Adrenal gland (tissue), 5 donors: Measurements from ENCODE around the gene NEU2.
"Not testable (repeated sequence)": the region's sequence is repeated elsewhere in the genome, so short reads cannot be mapped to it uniquely, and the experiment has no call there.

Experiments
- CTCF ChIP-seq, 6 experiments: fragments of 450-650 bp in 4 of 6; fragments of 200-600 bp in 2 of 6; sonication (generic) in 1 of 6; IDR thresholded peaks; 1 replicate in 5 of 6; 2 replicates in 1 of 6; pipeline versions ENCODE4 v1.5.1 to v1.8.0; 2016 to 2021; ENCODE audit warnings: antibody characterized with exemption in 6 of 6, mild to moderate bottlenecking in 2 of 6, moderate library complexity in 1 of 6
- POLR2A ChIP-seq, 2 donors: fragments of 450-650 bp; IDR thresholded peaks; one replicate each; pipeline ENCODE4 v1.6.1; 2017; ENCODE audit warnings: antibody characterized with exemption in 2 of 2, mild to moderate bottlenecking in 2 of 2, moderate library complexity in 1 of 2
- donor health status: DM: no; HTN: no; CAD: no.

DNA sequence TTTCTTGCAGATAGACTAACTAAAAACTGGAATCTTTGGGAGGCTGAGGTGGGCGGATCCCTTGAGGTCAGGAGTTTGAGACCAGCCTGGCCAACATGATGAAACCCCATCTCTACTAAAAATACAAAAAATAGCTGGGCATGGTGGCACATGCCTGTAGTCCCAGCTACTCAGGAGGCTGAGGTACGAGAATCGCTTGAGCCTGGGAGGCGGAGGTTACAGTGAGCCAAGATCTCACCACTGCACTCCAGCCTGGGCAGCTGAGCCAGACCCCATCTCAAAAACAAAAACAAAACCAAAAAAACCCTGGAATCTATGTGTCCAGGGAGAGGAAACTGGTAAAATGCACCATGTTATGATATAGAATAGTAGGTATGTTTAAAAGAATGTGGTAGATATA, 20.0 kb downstream of the NEU2 start:
- TF ChIP-seq POLR2A, CTCF (IDR thresholded peaks at IDR 0.05): not testable (repeated sequence)
